Peyer's patch (tissue), 4 donors: Measurements from ENCODE around the gene NDEL1. TPM values are rescaled to one million over a fixed set of nuclear protein-coding genes. Genes with fewer than 3 reads are reported as not detected.

Experiments
- DNase-seq, 3 donors: peaks; one replicate each; pipeline ENCODE4 v3.0.0-alpha.2; 2017 to 2019
- H3K27ac ChIP-seq, 4 donors: fragments of 200-600 bp; sonication (generic); one replicate each; pipeline ENCODE4 v1.5.1; 2016 to 2019
- H3K27me3 ChIP-seq, 2 donors: fragments of 200-600 bp; sonication (generic); one replicate each; pipeline ENCODE4 v1.5.1; 2019
- H3K36me3 ChIP-seq, 3 donors: fragments of 200-600 bp; sonication (generic); one replicate each; pipeline ENCODE4 v1.5.1; 2016 to 2019
- H3K4me1 ChIP-seq, 4 donors: fragments of 200-600 bp; sonication (generic); one replicate each; pipeline ENCODE4 v1.5.1; 2016 to 2019
- H3K4me3 ChIP-seq, 4 donors: fragments of 200-600 bp; sonication (generic); 1 replicate in 3 of 4; 2 replicates in 1 of 4; pipeline ENCODE4 v1.5.1; 2016 to 2019; ENCODE audit warnings: mild to moderate bottlenecking in 1 of 4
- H3K9me3 ChIP-seq, 4 donors: fragments of 200-600 bp; sonication (generic); one replicate each; pipeline ENCODE4 v1.5.1; 2016 to 2019; ENCODE audit warnings: mild to moderate bottlenecking in 1 of 4
- POLR2A ChIP-seq, 2 donors: fragments of 450-650 bp; IDR thresholded peaks; one replicate each; pipeline ENCODE4 v1.5.1; 2017; ENCODE audit warnings: antibody characterized with exemption in 2 of 2, mild to moderate bottlenecking in 2 of 2, moderate library complexity in 2 of 2
- total RNA-seq, 4 donors: library from RNA; depleted of rRNA; stranded (reverse); fragments of >200 nt; gene quantifications; one replicate each; pipeline ENCODE4 v1.1.0, GENCODE V29; 2016
- TF ChIP-seq, protein P1 (sequence below), 6 experiments: fragments of 450-650 bp in 4 of 6; fragments of 200-600 bp in 2 of 6; sonication (generic) in 1 of 6; IDR thresholded peaks; one replicate each; pipeline ENCODE4 v1.5.1; 2017 to 2019; ENCODE audit warnings: antibody characterized with exemption in 6 of 6, mild to moderate bottlenecking in 3 of 6, moderate library complexity in 1 of 6

Gene NDEL1
- total RNA-seq, 4 donors from 2014 or later: 70.4 to 125 (median 99.9) TPM

GRCh38 chr17:8430966-8431365 lies 4.7 kb upstream of the NDEL1 start:
- Histone ChIP-seq H3K4me3 (no peak overlapping the region), H3K27me3 (no peaks in the 10 kb centered on the region), H3K4me1 (peaks cover 0 to 9% (median under 1%) of the 10 kb centered on the region in 4 donors), H3K27ac (no peak overlapping the region), H3K36me3 (no peaks in the 10 kb centered on the region), H3K9me3 (no peaks in the 10 kb centered on the region)
- TF ChIP-seq, protein P1, sequence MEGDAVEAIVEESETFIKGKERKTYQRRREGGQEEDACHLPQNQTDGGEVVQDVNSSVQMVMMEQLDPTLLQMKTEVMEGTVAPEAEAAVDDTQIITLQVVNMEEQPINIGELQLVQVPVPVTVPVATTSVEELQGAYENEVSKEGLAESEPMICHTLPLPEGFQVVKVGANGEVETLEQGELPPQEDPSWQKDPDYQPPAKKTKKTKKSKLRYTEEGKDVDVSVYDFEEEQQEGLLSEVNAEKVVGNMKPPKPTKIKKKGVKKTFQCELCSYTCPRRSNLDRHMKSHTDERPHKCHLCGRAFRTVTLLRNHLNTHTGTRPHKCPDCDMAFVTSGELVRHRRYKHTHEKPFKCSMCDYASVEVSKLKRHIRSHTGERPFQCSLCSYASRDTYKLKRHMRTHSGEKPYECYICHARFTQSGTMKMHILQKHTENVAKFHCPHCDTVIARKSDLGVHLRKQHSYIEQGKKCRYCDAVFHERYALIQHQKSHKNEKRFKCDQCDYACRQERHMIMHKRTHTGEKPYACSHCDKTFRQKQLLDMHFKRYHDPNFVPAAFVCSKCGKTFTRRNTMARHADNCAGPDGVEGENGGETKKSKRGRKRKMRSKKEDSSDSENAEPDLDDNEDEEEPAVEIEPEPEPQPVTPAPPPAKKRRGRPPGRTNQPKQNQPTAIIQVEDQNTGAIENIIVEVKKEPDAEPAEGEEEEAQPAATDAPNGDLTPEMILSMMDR (IDR thresholded peaks at IDR 0.05): no peak
- TF ChIP-seq POLR2A (IDR thresholded peaks at IDR 0.05): no peak
- DNase-seq: no peak

DNA sequence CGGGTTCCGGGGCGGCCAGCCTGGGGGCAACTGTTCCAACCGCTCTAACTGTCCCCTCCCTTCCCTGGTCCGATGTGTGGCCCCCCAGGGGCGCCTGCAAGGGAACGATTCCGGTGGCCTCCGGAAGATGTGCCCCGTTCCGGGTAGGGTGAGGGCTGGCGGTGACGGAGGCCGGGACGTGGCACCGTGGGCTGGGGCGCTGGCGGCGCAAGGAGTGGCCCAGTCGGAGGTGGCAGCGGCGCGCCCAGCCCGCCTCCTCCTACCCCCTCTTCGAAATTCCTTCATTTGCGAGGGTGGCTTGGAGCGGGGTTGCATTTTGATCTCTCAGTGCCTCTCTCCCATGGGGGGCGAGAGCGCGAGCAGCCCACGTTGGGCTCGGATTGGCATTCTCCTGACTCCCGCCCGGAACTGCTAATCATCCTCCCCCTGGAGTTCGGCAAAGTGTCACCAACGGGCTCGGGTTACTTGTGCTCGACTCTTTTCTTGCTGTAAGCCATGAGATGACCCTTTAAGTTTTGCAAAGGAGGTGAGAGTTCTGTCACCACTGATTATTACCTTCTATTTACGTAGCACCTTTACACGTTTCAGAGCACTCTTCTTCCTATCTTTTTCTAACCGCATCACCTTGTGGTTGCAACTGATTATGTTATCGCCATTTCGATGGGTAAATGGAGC lies 622 bp downstream of the NDEL1 start:
- Histone ChIP-seq H3K27ac (peak overlapping the region; percentile 93 to 100 (median 98)), H3K27me3 (no peaks in the 10 kb centered on the region), H3K36me3 (peaks cover 0 to 16% (median 0%) of the 10 kb centered on the region in 3 donors), H3K4me3 (peak overlapping the region; percentile 65 to 96 (median 82)), H3K4me1 (peaks cover 0 to 5% (median 2%) of the 10 kb centered on the region in 4 donors), H3K9me3 (no peaks in the 10 kb centered on the region)
- no peak for TF ChIP-seq POLR2A (IDR thresholded peaks at IDR 0.05)
- TF ChIP-seq, protein P1 (IDR thresholded peaks at IDR 0.05): peak in 3 of 6 experiments; percentile 21 to 52 (median 43)
- DNase-seq: peak; percentile 42 to 85 (median 76)

DNA sequence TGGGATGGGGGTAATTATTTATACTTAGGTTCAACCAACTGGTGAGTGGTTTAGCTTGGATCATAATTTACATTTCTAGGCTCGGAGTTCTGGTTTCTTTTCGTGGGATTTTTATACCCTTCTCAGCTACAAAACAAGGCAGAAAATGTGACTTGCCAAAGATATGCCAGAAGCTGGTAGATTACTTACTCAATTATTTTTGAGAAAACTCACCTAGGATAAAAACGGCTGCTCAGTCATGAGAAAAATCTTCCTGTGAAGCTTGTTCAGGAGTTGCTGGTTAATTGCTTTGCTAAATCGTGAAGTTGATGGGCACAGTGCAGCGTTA lies 1.1 kb downstream of the NDEL1 start:
- peak overlapping the region; percentile 65 to 96 (median 82) for H3K4me3 ChIP-seq
- H3K9me3 ChIP-seq: no peaks in the 10 kb centered on the region
- peaks cover 0 to 5% (median 2%) of the 10 kb centered on the region in 4 donors for H3K4me1 ChIP-seq
- H3K27me3 ChIP-seq: no peaks in the 10 kb centered on the region
- TF ChIP-seq, protein P1 (IDR thresholded peaks at IDR 0.05): no peak
- TF ChIP-seq POLR2A (IDR thresholded peaks at IDR 0.05): no peak
- H3K27ac ChIP-seq: peak overlapping the region; percentile 93 to 100 (median 98)
- no peak for DNase-seq
- H3K36me3 ChIP-seq: peaks cover 0 to 16% (median 0%) of the 10 kb centered on the region in 3 donors

GRCh38 chr17:8438441-8438840 lies 2.8 kb downstream of the NDEL1 start:
- no peak for TF ChIP-seq POLR2A (IDR thresholded peaks at IDR 0.05)
- TF ChIP-seq, protein P1 (IDR thresholded peaks at IDR 0.05): no peak
- Histone ChIP-seq H3K36me3 (peaks cover 0 to 16% (median 0%) of the 10 kb centered on the region in 3 donors), H3K4me3 (no peak overlapping the region), H3K9me3 (no peaks in the 10 kb centered on the region), H3K27me3 (no peaks in the 10 kb centered on the region), H3K27ac (no peak overlapping the region), H3K4me1 (peaks cover 0 to 5% (median 2%) of the 10 kb centered on the region in 4 donors)
- no peak for DNase-seq

GRCh38 chr17:8439681-8440080 lies 4.0 kb downstream of the NDEL1 start:
- TF ChIP-seq, protein P1 (IDR thresholded peaks at IDR 0.05): no peak
- no peak for TF ChIP-seq POLR2A (IDR thresholded peaks at IDR 0.05)
- H3K27me3 ChIP-seq: no peaks in the 10 kb centered on the region
- H3K27ac ChIP-seq: no peak overlapping the region
- no peaks in the 10 kb centered on the region for H3K9me3 ChIP-seq
- peaks cover 0 to 5% (median 3%) of the 10 kb centered on the region in 4 donors for H3K4me1 ChIP-seq
- H3K4me3 ChIP-seq: no peak overlapping the region
- peaks cover 0 to 27% (median 0%) of the 10 kb centered on the region in 3 donors for H3K36me3 ChIP-seq
- no peak for DNase-seq
